ENCODE measurements around the gene PPP2R2D.

DNA sequence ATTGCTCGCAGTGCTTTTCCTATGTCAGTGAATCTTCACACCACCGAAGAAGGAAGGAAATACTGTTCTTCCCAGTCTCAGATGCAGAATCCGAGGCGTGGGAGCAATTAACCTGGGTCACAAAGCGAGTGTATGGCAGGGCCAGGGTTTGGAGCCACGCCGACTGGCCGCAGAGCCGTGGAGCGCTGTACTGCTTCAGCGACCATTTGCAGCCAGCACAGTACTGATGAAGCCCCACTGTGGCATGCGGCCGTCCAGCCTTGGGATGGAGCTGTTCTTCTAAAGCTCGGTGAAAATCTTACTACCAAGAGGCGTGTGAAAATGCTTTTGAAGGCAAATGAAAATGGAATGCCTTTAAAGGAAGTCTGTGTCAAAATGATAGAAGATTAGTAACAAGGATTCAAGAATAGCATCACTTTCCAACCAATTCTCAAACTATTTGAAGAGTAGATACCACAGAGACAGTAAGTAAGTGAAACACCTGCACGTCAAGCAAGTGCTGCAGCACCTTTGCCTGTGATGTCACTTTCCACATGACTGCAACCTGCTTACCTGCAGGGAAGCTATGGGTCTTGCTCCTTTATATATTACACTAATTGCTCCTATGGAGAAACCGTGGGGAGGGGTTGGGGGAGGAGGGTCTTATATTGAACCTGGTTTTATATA is 4.9 kb downstream of the PPP2R2D start:
- TF ChIP-seq, protein P1, sequence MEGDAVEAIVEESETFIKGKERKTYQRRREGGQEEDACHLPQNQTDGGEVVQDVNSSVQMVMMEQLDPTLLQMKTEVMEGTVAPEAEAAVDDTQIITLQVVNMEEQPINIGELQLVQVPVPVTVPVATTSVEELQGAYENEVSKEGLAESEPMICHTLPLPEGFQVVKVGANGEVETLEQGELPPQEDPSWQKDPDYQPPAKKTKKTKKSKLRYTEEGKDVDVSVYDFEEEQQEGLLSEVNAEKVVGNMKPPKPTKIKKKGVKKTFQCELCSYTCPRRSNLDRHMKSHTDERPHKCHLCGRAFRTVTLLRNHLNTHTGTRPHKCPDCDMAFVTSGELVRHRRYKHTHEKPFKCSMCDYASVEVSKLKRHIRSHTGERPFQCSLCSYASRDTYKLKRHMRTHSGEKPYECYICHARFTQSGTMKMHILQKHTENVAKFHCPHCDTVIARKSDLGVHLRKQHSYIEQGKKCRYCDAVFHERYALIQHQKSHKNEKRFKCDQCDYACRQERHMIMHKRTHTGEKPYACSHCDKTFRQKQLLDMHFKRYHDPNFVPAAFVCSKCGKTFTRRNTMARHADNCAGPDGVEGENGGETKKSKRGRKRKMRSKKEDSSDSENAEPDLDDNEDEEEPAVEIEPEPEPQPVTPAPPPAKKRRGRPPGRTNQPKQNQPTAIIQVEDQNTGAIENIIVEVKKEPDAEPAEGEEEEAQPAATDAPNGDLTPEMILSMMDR (conservative IDR thresholded peaks at IDR 0.05): no peak
- TF ChIP-seq EZH2 (IDR thresholded peaks at IDR 0.05; ENCODE audit: low read depth): no peak

Measured in PC-9 (cell line).